GM18508 (cell line): Measurements from ENCODE around the gene PARVG.
"Not testable (repeated sequence)": the region's sequence is repeated elsewhere in the genome, so short reads cannot be mapped to it uniquely, and the experiment has no call there.

Experiments
- ATAC-seq: cut with Tn5 transposase; IDR thresholded peaks from one replicate; pipeline ENCODE4 v1.9.1; 2021; ENCODE audit warnings: moderate number of reproducible peaks; ENCODE audit not compliant: insufficient read depth, unreplicated experiment

PARVG gene

DNA sequence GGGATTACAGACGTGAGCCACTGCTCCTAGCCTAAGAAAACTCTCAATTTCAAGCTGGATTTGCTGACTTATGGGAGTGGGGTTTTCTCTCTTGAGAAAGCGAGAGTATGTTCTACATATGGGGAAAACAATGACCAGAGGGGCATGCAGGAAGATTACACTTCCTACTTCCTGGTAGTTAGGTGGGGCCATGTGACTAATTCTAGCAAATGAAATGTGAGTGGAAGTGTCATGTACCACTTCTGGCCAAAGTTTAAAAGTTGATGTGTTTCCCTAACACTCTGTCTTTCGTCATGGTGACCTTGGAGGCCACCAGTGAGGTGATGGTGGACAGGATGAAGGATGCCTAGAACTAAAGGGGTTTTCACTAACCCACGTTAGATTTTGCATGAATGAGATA is 50.5 kb downstream of the PARVG start:
- no peak for ATAC-seq

GRCh38 chr22:44234372-44234771 is 53.6 kb downstream of the PARVG start:
- ATAC-seq = not testable (repeated sequence)

DNA sequence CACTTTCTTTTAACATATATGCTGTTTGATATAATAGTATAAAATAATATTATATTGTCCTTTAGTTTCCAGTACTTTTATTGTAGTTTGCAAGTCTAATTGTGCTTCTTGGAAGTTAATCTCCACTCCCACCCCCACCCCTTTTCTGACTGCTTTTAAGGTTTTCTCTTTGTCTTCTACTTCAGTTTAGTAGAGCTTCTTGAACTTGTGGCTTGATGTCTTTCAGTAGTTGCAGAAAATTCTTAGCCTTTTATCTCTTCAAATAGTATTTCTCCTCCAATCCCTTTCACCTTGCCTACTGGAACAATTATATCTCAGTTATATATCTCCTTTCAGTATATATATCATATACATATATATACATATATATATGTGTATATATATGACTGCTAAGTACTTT is 56.6 kb downstream of the PARVG start:
- ATAC-seq = no peak

- ATAC-seq = not testable (repeated sequence)
Observed at GRCh38 chr22:44241121-44241520, 60.4 kb downstream of the PARVG start.

- no peak for ATAC-seq
Observed at GRCh38 chr22:44242946-44243724, 62.4 kb downstream of the PARVG start.

- ATAC-seq = no peak
Observed at GRCh38 chr22:44243761-44244160, 63.0 kb downstream of the PARVG start.

- no peak for ATAC-seq
Observed at GRCh38 chr22:44244265-44244822, 63.6 kb downstream of the PARVG start.

- ATAC-seq = no peak
Observed at GRCh38 chr22:44245438-44245837, 64.7 kb downstream of the PARVG start.

- ATAC-seq = no peak
Observed at GRCh38 chr22:44245867-44246266, 65.1 kb downstream of the PARVG start.

GRCh38 chr22:44246615-44247326 is 66.0 kb downstream of the PARVG start:
- no peak for ATAC-seq

DNA sequence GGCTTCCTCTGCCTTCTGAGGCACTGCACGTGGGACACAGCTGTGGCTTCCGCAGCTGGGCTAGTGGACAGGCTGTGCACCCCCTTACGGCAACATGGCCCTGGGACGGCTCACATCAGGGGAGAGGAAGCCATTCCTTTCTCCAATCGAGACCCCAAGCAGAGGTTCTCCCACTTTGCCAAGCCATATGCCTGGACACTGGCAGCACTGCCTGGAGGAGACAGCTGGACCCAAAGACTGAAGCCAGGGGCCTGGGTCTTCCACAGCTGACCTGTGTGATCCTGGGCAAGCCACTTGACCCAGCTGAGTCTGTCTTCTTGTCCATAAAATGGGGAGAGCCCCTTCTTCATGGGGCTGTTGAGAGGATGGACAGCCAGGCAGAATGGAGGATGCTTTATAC is 66.6 kb downstream of the PARVG start:
- no peak for ATAC-seq

GRCh38 chr22:44247923-44248892 is 67.5 kb downstream of the PARVG start:
- ATAC-seq = no peak

- ATAC-seq = no peak
Observed at GRCh38 chr22:44248926-44249325, 68.2 kb downstream of the PARVG start.

GRCh38 chr22:44249376-44250147 is 68.8 kb downstream of the PARVG start:
- ATAC-seq = no peak

GRCh38 chr22:44254811-44255210 is 74.1 kb downstream of the PARVG start:
- ATAC-seq = no peak

DNA sequence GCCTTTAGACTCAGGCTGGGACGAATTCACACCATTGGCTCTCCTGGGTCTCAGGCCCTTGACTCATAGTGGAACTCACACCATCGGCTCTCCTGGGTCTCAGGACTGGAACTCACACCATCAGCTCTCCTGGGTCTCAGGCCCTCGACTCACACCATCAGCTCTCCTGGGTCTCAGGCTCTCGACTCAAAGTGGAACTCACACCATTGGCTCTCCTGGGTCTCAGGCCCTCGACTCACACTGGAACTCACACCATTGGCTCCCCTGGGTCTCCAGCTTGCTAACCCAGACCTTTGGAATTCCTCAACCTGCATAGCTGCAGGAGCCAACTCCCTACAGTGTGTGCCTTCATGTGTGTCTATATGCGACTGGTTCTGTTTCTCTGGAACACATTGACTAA is 75.4 kb downstream of the PARVG start:
- no peak for ATAC-seq

DNA sequence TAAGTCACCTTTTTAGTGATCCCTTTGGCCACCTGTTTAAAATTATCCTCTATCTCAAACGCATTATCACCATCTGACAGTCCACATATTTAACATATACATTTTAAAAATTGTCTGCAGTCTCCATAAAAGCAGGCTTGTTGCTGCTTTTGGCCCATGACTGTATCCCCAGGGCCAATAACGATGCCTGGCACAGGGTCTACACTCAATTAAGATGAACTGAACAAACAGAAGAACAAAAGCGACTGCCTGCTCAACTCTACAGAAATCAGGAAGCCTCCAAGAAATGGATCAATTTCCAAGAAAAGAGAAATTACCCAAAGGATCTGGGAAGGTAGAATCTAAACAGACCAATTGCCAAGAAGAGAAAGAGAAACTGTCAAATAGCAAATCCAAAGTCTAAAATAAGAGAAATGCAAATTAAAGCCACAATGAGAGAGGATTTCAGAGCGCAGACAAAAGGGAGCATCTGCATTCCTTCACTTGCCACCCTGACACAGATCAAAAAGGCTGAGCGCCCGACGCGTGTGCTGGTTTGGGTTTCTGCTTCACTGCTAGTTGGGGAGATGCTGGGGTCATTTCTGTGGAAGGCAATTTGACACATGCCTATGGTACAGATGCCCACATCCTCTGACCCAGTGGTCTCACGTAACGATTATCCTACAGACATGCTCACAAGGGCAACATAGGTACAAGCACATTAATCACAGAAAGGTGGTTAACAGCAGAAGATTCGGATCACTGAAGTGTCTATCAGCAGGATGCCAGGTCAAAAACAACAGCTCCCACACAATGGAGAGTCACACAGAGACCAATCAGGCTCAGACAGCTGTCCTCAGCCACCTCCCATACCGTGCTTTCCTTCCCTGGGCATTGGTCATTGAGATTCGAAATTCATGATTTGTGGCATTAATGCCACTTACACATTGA is 76.1 kb downstream of the PARVG start:
- ATAC-seq = no peak
